C1 segment of cervical spinal cord (tissue), 14 donors: Measurements from ENCODE around the gene OMP.
"Not testable (repeated sequence)": the region's sequence is repeated elsewhere in the genome, so short reads cannot be mapped to it uniquely, and the experiment has no call there.

Experiments
- DNase-seq, 14 donors: peaks; one replicate each; lab custom pipeline; 2025; lab: John Stamatoyannopoulos, UW

Gene OMP

GRCh38 chr11:77086521-77087472 is 15.8 kb upstream of the OMP start:
- DNase-seq = peak in 2 of 14 donors; percentile 22 to 42

- no peak for DNase-seq
These were observed 14.9 kb upstream of the OMP start for GRCh38 chr11:77087723-77088225.

GRCh38 chr11:77088236-77089003 is 14.2 kb upstream of the OMP start:
- DNase-seq = no peak

GRCh38 chr11:77089004-77089545 is 13.6 kb upstream of the OMP start:
- DNase-seq = no peak

- no peak for DNase-seq
These were observed 12.6 kb upstream of the OMP start for GRCh38 chr11:77090046-77090372.

GRCh38 chr11:77090373-77091111 is 12.1 kb upstream of the OMP start:
- DNase-seq = no peak

GRCh38 chr11:77091146-77091940 is 11.3 kb upstream of the OMP start:
- peak in 10 of 14 donors; percentile 24 to 68 (median 49) for DNase-seq

- DNase-seq = peak in 4 of 14 donors; percentile 16 to 59 (median 44)
These were observed 10.3 kb upstream of the OMP start for GRCh38 chr11:77092382-77092781.

GRCh38 chr11:77093056-77093891 is 9.4 kb upstream of the OMP start:
- no peak for DNase-seq

- peak in 1 of 14 donors; percentile 40 for DNase-seq
These were observed 8.4 kb upstream of the OMP start for GRCh38 chr11:77093987-77094840.

- DNase-seq = no peak
These were observed 7.7 kb upstream of the OMP start for GRCh38 chr11:77094841-77095365.

- DNase-seq = peak in 1 of 14 donors; percentile 35
These were observed 6.8 kb upstream of the OMP start for GRCh38 chr11:77095551-77096490.

GRCh38 chr11:77096591-77097019 is 6.0 kb upstream of the OMP start:
- DNase-seq = no peak

GRCh38 chr11:77097180-77097579 is 5.5 kb upstream of the OMP start:
- DNase-seq = not testable (repeated sequence)

- DNase-seq = no peak
These were observed 2.2 kb upstream of the OMP start for GRCh38 chr11:77100166-77101042.

- DNase-seq = no peak
These were observed 1.6 kb upstream of the OMP start for GRCh38 chr11:77101043-77101537.
